HEK293 (cell line): ENCODE data around the gene SLC1A3.

ENCODE experiments used
- CTCF ChIA-PET: fragments of 350-600 bp; formaldehyde crosslinking; extraction: SDS; loops from one replicate; lab custom pipeline; 2021; ENCODE audit warnings: antibody characterized with exemption; lab: Yijun Ruan, JAX
- POLR2A ChIA-PET: fragments of 300-600 bp; formaldehyde crosslinking; extraction: SDS; loops from one replicate; lab custom pipeline; 2020; ENCODE audit warnings: antibody characterized with exemption, inconsistent platforms; lab: Yijun Ruan, JAX
- H3K27ac ChIP-seq: fragments of 200-500 bp; sonication (Bioruptor generic); 2 replicates; pipeline ENCODE4 v1.5.1; 2014; ENCODE audit warnings: low read depth, low read length, control low read depth, inconsistent platforms; ENCODE audit errors: extremely low read depth
- H3K36me3 ChIP-seq, 2 experiments: fragments of 200-500 bp in 1 of 2; sonication (Bioruptor generic) in 1 of 2; 1 replicate in 1 of 2; 2 replicates in 1 of 2; pipeline ENCODE4 v1.5.1; 2014 to 2017; ENCODE audit warnings: inconsistent platforms in 2 of 2, low read length in 2 of 2; ENCODE audit not compliant: control insufficient read depth in 2 of 2, insufficient read depth in 1 of 2
- H3K4me1 ChIP-seq: fragments of 200-500 bp; sonication (Bioruptor generic); 2 replicates; pipeline ENCODE4 v1.5.1; 2014; ENCODE audit warnings: mild to moderate bottlenecking, low read length, inconsistent platforms; ENCODE audit not compliant: control insufficient read depth, insufficient read depth
- H3K4me3 ChIP-seq: 2 replicates; pipeline ENCODE4 v1.5.1; 2011; ENCODE audit warnings: low read depth, mild to moderate bottlenecking, control low read depth, low read length, moderate library complexity
- H3K9me3 ChIP-seq: fragments of 200-500 bp; sonication (Bioruptor generic); 2 replicates; pipeline ENCODE4 v1.5.1; 2014; ENCODE audit warnings: low read depth, low read length, inconsistent platforms; ENCODE audit not compliant: control insufficient read depth, insufficient read depth
- BCL11B ChIP-seq: fragments of 450-650 bp; formaldehyde crosslinking; IDR thresholded peaks from 2 replicates; pipeline ENCODE4 v1.5.1; 2016; ENCODE audit warnings: low read depth, missing biosample characterization, missing genetic modification characterization
- EGR2 ChIP-seq: fragments of 450-650 bp; formaldehyde crosslinking; IDR thresholded peaks from 2 replicates; pipeline ENCODE4 v1.5.1; 2016; ENCODE audit warnings: low read depth, missing biosample characterization, missing genetic modification characterization
- KLF1 ChIP-seq: fragments of 450-650 bp; formaldehyde crosslinking; IDR thresholded peaks from 2 replicates; pipeline ENCODE4 v1.5.1; 2016; ENCODE audit warnings: missing biosample characterization, missing genetic modification characterization
- KLF7 ChIP-seq: fragments of 450-650 bp; formaldehyde crosslinking; IDR thresholded peaks from 2 replicates; pipeline ENCODE4 v1.5.1; 2016; ENCODE audit warnings: missing biosample characterization, missing genetic modification characterization, borderline replicate concordance
- KLF9 ChIP-seq: fragments of 450-650 bp; formaldehyde crosslinking; IDR thresholded peaks from 2 replicates; pipeline ENCODE4 v1.5.1; 2016; ENCODE audit warnings: missing biosample characterization, missing genetic modification characterization, low read depth
- SP3 ChIP-seq: fragments of 450-650 bp; formaldehyde crosslinking; IDR thresholded peaks from 2 replicates; pipeline ENCODE4 v1.5.1; 2016; ENCODE audit warnings: missing biosample characterization, missing genetic modification characterization
- SP7 ChIP-seq: fragments of 450-650 bp; formaldehyde crosslinking; IDR thresholded peaks from 2 replicates; pipeline ENCODE4 v1.5.1; 2016; ENCODE audit warnings: missing biosample characterization, missing genetic modification characterization
- ZBTB8A ChIP-seq: fragments of 450-650 bp; formaldehyde crosslinking; IDR thresholded peaks from 2 replicates; pipeline ENCODE4 v1.5.1; 2016; ENCODE audit warnings: missing biosample characterization, missing genetic modification characterization
- ZFHX2 ChIP-seq: fragments of 450-650 bp; formaldehyde crosslinking; conservative IDR thresholded peaks from 2 replicates; pipeline ENCODE4 v1.5.1; 2016; ENCODE audit warnings: missing biosample characterization, missing genetic modification characterization
- ZFP3 ChIP-seq: fragments of 450-650 bp; formaldehyde crosslinking; IDR thresholded peaks from 2 replicates; pipeline ENCODE4 v1.5.1; 2016; ENCODE audit warnings: low read depth, missing biosample characterization, missing genetic modification characterization
- ZIC2 ChIP-seq: fragments of 450-650 bp; formaldehyde crosslinking; IDR thresholded peaks from 2 replicates; pipeline ENCODE4 v1.5.1; 2016; ENCODE audit warnings: missing biosample characterization, missing genetic modification characterization
- ZNF121 ChIP-seq: fragments of 450-650 bp; formaldehyde crosslinking; IDR thresholded peaks from 2 replicates; pipeline ENCODE4 v1.5.1; 2016; ENCODE audit warnings: missing biosample characterization, missing genetic modification characterization
- ZNF155 ChIP-seq: fragments of 450-650 bp; formaldehyde crosslinking; IDR thresholded peaks from 2 replicates; pipeline ENCODE4 v1.5.1; 2016; ENCODE audit warnings: missing biosample characterization, missing genetic modification characterization
- ZNF221 ChIP-seq: fragments of 450-650 bp; formaldehyde crosslinking; IDR thresholded peaks from 2 replicates; pipeline ENCODE4 v1.5.1; 2017; ENCODE audit warnings: missing biosample characterization, missing genetic modification characterization, borderline replicate concordance
- ZNF394 ChIP-seq: fragments of 450-650 bp; formaldehyde crosslinking; IDR thresholded peaks from 2 replicates; pipeline ENCODE4 v1.5.1; 2016; ENCODE audit warnings: missing biosample characterization, missing genetic modification characterization, mild to moderate bottlenecking, moderate library complexity, borderline replicate concordance
- ZNF501 ChIP-seq: fragments of 450-650 bp; formaldehyde crosslinking; IDR thresholded peaks from 2 replicates; pipeline ENCODE4 v1.5.1; 2016; ENCODE audit warnings: missing biosample characterization, missing genetic modification characterization
- ZNF558 ChIP-seq: fragments of 450-650 bp; formaldehyde crosslinking; IDR thresholded peaks from 2 replicates; pipeline ENCODE4 v1.5.1; 2016; ENCODE audit warnings: missing biosample characterization, missing genetic modification characterization
- ZNF585B ChIP-seq: fragments of 450-650 bp; formaldehyde crosslinking; IDR thresholded peaks from 2 replicates; pipeline ENCODE4 v1.5.1; 2016; ENCODE audit warnings: missing biosample characterization, missing genetic modification characterization
- ZNF623 ChIP-seq: fragments of 450-650 bp; formaldehyde crosslinking; IDR thresholded peaks from 2 replicates; pipeline ENCODE4 v1.5.1; 2016; ENCODE audit warnings: missing biosample characterization, missing genetic modification characterization
- ZNF660 ChIP-seq: fragments of 450-650 bp; IDR thresholded peaks from 2 replicates; pipeline ENCODE4 v1.5.1; 2018; ENCODE audit warnings: missing biosample characterization, mild to moderate bottlenecking, missing genetic modification characterization
- ZNF707 ChIP-seq: fragments of 450-650 bp; formaldehyde crosslinking; IDR thresholded peaks from 2 replicates; pipeline ENCODE4 v1.5.1; 2016; ENCODE audit warnings: missing biosample characterization, missing genetic modification characterization
- ZNF777 ChIP-seq: fragments of 450-650 bp; formaldehyde crosslinking; IDR thresholded peaks from 2 replicates; pipeline ENCODE4 v1.5.1; 2017; ENCODE audit warnings: missing biosample characterization, missing genetic modification characterization, borderline replicate concordance
- ZNF791 ChIP-seq: fragments of 450-650 bp; formaldehyde crosslinking; IDR thresholded peaks from 2 replicates; pipeline ENCODE4 v1.5.1; 2016; ENCODE audit warnings: missing biosample characterization, missing genetic modification characterization
- ZNF843 ChIP-seq: fragments of 450-650 bp; formaldehyde crosslinking; IDR thresholded peaks from 2 replicates; pipeline ENCODE4 v1.5.1; 2016; ENCODE audit warnings: missing biosample characterization, missing genetic modification characterization
- ZSCAN16 ChIP-seq: fragments of 450-650 bp; formaldehyde crosslinking; IDR thresholded peaks from 2 replicates; pipeline ENCODE4 v1.5.1; 2016; ENCODE audit warnings: missing biosample characterization, missing genetic modification characterization
- TF ChIP-seq, protein P1 (sequence below): fragments of 450-650 bp; IDR thresholded peaks from 2 replicates; pipeline ENCODE4 v1.5.1; 2018; ENCODE audit warnings: missing biosample characterization, mild to moderate bottlenecking, missing genetic modification characterization
- TF ChIP-seq, protein P2 (sequence below): fragments of 450-650 bp; formaldehyde crosslinking; IDR thresholded peaks from 2 replicates; pipeline ENCODE4; 2016; ENCODE audit warnings: missing biosample characterization, missing genetic modification characterization
- TF ChIP-seq, protein P3 (sequence below): fragments of 450-650 bp; formaldehyde crosslinking; IDR thresholded peaks from 2 replicates; pipeline ENCODE4 v1.5.1; 2016; ENCODE audit warnings: missing biosample characterization, missing genetic modification characterization
- TF ChIP-seq, protein P4 (sequence below): fragments of 450-650 bp; formaldehyde crosslinking; IDR thresholded peaks from 2 replicates; pipeline ENCODE4 v1.5.1; 2016; ENCODE audit warnings: missing biosample characterization, missing genetic modification characterization
- TF ChIP-seq, protein P5 (sequence below): fragments of 450-650 bp; formaldehyde crosslinking; optimal IDR thresholded peaks from 2 replicates; pipeline ENCODE3; 2016; ENCODE audit warnings: missing biosample characterization, mild to moderate bottlenecking, missing genetic modification characterization
- TF ChIP-seq, protein P6 (sequence below): fragments of 450-650 bp; formaldehyde crosslinking; IDR thresholded peaks from 2 replicates; pipeline ENCODE4 v1.5.1; 2017; ENCODE audit warnings: missing biosample characterization, missing genetic modification characterization

SLC1A3 gene

DNA sequence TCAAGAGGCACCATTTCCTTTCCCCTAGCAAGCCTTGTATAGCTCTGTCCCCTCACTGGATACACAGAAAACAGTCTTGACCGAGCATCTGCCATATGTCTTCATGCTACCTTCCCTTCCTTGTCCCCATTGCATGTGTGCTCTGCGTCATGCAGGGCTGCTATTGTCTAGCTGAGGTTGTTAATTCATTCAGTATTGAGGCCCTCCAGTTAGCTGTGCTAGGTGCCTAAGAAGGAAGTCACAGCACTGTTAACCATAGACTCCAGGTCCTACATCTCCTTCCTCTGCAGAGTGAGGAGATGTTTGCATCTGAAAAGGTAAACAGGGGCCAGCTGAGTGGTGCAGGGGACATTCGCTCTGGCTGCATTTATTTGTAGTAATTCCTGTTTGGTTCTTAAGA, 48.2 kb downstream of the SLC1A3 start (continued):
- TF ChIP-seq ZNF501 (tag by site-specific recombination) (no peak), ZSCAN16 (no peak), ZNF585B (tag by site-specific recombination) (no peak), ZBTB8A (tag by site-specific recombination) (no peak), ZNF843 (tag by site-specific recombination) (no peak), ZFP3 (no peak), ZNF623 (no peak), ZIC2 (tag by site-specific recombination) (no peak), SP3 (no peak), ZNF660 (no peak), ZNF221 (tag by site-specific recombination) (no peak), SP7 (tag by site-specific recombination) (no peak)
- TF ChIP-seq, protein P1, sequence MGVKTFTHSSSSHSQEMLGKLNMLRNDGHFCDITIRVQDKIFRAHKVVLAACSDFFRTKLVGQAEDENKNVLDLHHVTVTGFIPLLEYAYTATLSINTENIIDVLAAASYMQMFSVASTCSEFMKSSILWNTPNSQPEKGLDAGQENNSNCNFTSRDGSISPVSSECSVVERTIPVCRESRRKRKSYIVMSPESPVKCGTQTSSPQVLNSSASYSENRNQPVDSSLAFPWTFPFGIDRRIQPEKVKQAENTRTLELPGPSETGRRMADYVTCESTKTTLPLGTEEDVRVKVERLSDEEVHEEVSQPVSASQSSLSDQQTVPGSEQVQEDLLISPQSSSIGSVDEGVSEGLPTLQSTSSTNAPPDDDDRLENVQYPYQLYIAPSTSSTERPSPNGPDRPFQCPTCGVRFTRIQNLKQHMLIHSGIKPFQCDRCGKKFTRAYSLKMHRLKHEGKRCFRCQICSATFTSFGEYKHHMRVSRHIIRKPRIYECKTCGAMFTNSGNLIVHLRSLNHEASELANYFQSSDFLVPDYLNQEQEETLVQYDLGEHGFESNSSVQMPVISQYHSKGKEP (tag by site-specific recombination) = no peak
- TF ChIP-seq, protein P2, sequence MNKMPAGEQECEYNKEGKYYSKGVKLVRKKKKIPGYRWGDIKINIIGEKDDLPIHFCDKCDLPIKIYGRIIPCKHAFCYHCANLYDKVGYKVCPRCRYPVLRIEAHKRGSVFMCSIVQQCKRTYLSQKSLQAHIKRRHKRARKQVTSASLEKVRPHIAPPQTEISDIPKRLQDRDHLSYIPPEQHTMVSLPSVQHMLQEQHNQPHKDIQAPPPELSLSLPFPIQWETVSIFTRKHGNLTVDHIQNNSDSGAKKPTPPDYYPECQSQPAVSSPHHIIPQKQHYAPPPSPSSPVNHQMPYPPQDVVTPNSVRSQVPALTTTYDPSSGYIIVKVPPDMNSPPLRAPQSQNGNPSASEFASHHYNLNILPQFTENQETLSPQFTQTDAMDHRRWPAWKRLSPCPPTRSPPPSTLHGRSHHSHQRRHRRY (tag by site-specific recombination) = no peak
- TF ChIP-seq, protein P3, sequence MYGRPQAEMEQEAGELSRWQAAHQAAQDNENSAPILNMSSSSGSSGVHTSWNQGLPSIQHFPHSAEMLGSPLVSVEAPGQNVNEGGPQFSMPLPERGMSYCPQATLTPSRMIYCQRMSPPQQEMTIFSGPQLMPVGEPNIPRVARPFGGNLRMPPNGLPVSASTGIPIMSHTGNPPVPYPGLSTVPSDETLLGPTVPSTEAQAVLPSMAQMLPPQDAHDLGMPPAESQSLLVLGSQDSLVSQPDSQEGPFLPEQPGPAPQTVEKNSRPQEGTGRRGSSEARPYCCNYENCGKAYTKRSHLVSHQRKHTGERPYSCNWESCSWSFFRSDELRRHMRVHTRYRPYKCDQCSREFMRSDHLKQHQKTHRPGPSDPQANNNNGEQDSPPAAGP (tag by site-specific recombination) = no peak

DNA sequence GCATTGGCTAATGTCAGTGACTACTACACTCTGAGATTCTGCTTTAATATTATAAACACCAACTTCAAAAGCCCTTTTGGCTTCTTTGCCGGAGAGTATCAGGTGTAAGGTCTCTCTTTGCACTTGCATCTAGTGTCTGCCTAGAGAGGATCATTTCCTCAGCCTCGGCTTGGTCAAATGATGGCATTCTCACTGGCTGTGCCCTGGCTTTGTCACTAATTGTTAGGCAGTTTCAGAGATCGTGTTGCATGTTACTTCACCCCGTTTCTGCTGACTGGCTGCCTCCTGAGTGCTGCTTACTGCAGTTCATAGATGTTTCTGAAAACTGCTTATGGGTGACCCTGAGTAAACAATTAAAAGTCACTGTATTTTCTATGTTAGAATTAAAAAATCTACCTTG, 48.8 kb downstream of the SLC1A3 start:
- TF ChIP-seq EGR2 (tag by site-specific recombination) = no peak
- no peak for TF ChIP-seq ZNF558 (tag by site-specific recombination)
- TF ChIP-seq BCL11B (tag by site-specific recombination) = no peak
- TF ChIP-seq, protein P4, sequence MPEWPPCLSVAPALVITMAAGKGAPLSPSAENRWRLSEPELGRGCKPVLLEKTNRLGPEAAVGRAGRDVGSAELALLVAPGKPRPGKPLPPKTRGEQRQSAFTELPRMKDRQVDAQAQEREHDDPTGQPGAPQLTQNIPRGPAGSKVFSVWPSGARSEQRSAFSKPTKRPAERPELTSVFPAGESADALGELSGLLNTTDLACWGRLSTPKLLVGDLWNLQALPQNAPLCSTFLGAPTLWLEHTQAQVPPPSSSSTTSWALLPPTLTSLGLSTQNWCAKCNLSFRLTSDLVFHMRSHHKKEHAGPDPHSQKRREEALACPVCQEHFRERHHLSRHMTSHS = no peak
- TF ChIP-seq, protein P5, sequence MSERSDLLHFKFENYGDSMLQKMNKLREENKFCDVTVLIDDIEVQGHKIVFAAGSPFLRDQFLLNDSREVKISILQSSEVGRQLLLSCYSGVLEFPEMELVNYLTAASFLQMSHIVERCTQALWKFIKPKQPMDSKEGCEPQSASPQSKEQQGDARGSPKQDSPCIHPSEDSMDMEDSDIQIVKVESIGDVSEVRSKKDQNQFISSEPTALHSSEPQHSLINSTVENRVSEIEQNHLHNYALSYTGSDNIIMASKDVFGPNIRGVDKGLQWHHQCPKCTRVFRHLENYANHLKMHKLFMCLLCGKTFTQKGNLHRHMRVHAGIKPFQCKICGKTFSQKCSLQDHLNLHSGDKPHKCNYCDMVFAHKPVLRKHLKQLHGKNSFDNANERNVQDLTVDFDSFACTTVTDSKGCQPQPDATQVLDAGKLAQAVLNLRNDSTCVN = no peak
- TF ChIP-seq KLF1 = no peak
- no peak for TF ChIP-seq ZNF155 (tag by site-specific recombination)
- TF ChIP-seq ZFHX2 (tag by site-specific recombination) = no peak
- no peak for TF ChIP-seq ZNF121 (tag by site-specific recombination)
- TF ChIP-seq KLF7 = no peak
- no peak for TF ChIP-seq ZNF791 (tag by site-specific recombination)
- TF ChIP-seq, protein P6, sequence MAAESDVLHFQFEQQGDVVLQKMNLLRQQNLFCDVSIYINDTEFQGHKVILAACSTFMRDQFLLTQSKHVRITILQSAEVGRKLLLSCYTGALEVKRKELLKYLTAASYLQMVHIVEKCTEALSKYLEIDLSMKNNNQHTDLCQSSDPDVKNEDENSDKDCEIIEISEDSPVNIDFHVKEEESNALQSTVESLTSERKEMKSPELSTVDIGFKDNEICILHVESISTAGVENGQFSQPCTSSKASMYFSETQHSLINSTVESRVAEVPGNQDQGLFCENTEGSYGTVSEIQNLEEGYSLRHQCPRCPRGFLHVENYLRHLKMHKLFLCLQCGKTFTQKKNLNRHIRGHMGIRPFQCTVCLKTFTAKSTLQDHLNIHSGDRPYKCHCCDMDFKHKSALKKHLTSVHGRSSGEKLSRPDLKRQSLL = no peak
- no peak for TF ChIP-seq ZNF707
- TF ChIP-seq ZNF394 = no peak
- no peak for TF ChIP-seq ZNF777 (tag by site-specific recombination)
- no peak for TF ChIP-seq KLF9 (tag by site-specific recombination)
- H3K4me1 ChIP-seq = peaks cover 6% of the 10 kb centered on the region
- no peak overlapping the region for H3K27ac ChIP-seq
- POLR2A ChIA-PET = no interaction called here
- H3K4me3 ChIP-seq = no peak overlapping the region
- H3K9me3 ChIP-seq = no peaks in the 10 kb centered on the region
- no peaks in the 10 kb centered on the region for H3K36me3 ChIP-seq
- CTCF ChIA-PET = interaction anchor here (0.9 to 1.0 kb wide), 2 partner anchors 35 to 38 kb away, joined by 4 read pairs; no protein-coding TSS in a partner anchor
